ENCODE measurements around the gene ARHGEF37. TPM values are rescaled to one million over a fixed set of nuclear protein-coding genes. Genes with fewer than 3 reads are reported as not detected.

Gene ARHGEF37
- total RNA-seq, 1 experiment from 2014 or later, result 16.1 TPM

GRCh38 chr5:149639737-149640136, 58.4 kb downstream of the ARHGEF37 start:
- peaks cover 33% of the 10 kb centered on the region for H3K4me1 Mint-ChIP-seq (ENCODE audit: low read depth, unreplicated experiment)
- intact Hi-C loops (cut with micrococcal nuclease; ENCODE audit: unreplicated experiment), result loop anchor here (5.0 kb wide), 1 partner anchor 578 kb away; no protein-coding TSS in a partner anchor

GRCh38 chr5:149640350-149640999, 59.2 kb downstream of the ARHGEF37 start:
- no peaks in the 10 kb centered on the region for H3K36me3 Mint-ChIP-seq (ENCODE audit: insufficient read depth, unreplicated experiment)
- intact Hi-C loops (cut with micrococcal nuclease; ENCODE audit: unreplicated experiment), result no loop called here
- no peaks in the 10 kb centered on the region for H3K9me3 Mint-ChIP-seq (ENCODE audit: low read depth, unreplicated experiment)
- H3K4me1 Mint-ChIP-seq (ENCODE audit: low read depth, unreplicated experiment), result peaks cover 26% of the 10 kb centered on the region
- H3K4me3 Mint-ChIP-seq (ENCODE audit: low read depth, unreplicated experiment), result no peak overlapping the region
- H3K27ac Mint-ChIP-seq (ENCODE audit: unreplicated experiment), result no peak overlapping the region
- CTCF ChIA-PET, result interaction anchor here (1.1 to 1.9 kb wide), 7 partner anchors 8 to 193 kb away, joined by 3 to 6 read pairs (median 4); no protein-coding TSS in a partner anchor
- DNase-seq, result no peak
- no peak for TF ChIP-seq CTCF (IDR thresholded peaks at IDR 0.05; ENCODE audit: unreplicated experiment)
- H3K27me3 Mint-ChIP-seq (ENCODE audit: unreplicated experiment), result peaks cover 4% of the 10 kb centered on the region
- BruUV-seq (replicated peaks), result no TSS peak

More at GRCh38 chr5:149639737-149640136, 58.4 kb downstream of the ARHGEF37 start:
- Mint-ChIP-seq H3K9me3 (ENCODE audit: low read depth, unreplicated experiment) (no peaks in the 10 kb centered on the region), H3K27ac (ENCODE audit: unreplicated experiment) (no peak overlapping the region), H3K36me3 (ENCODE audit: insufficient read depth, unreplicated experiment) (peaks cover 4% of the 10 kb centered on the region), H3K27me3 (ENCODE audit: unreplicated experiment) (no peaks in the 10 kb centered on the region), H3K4me3 (ENCODE audit: low read depth, unreplicated experiment) (no peak overlapping the region)
- no peak for DNase-seq
- no peak for TF ChIP-seq CTCF (IDR thresholded peaks at IDR 0.05; ENCODE audit: unreplicated experiment)
- CTCF ChIA-PET, result interaction anchor here (1.1 to 1.9 kb wide), 3 partner anchors 14 to 194 kb away, joined by 4 to 6 read pairs (median 5); no protein-coding TSS in a partner anchor
- BruUV-seq (replicated peaks), result no TSS peak

GRCh38 chr5:149641000-149641576, 59.8 kb downstream of the ARHGEF37 start:
- TF ChIP-seq CTCF (IDR thresholded peaks at IDR 0.05; ENCODE audit: unreplicated experiment), result no peak
- no peaks in the 10 kb centered on the region for H3K36me3 Mint-ChIP-seq (ENCODE audit: insufficient read depth, unreplicated experiment)
- intact Hi-C loops (cut with micrococcal nuclease; ENCODE audit: unreplicated experiment), result no loop called here
- no peaks in the 10 kb centered on the region for H3K9me3 Mint-ChIP-seq (ENCODE audit: low read depth, unreplicated experiment)
- no TSS peak for BruUV-seq (replicated peaks)
- no peak overlapping the region for H3K27ac Mint-ChIP-seq (ENCODE audit: unreplicated experiment)
- DNase-seq, result peak; percentile 56
- CTCF ChIA-PET, result interaction anchor here (0.7 to 1.9 kb wide), 9 partner anchors 8 to 305 kb away, joined by 3 to 6 read pairs (median 4); no protein-coding TSS in a partner anchor
- H3K4me1 Mint-ChIP-seq (ENCODE audit: low read depth, unreplicated experiment), result peaks cover 27% of the 10 kb centered on the region
- peaks cover 8% of the 10 kb centered on the region for H3K27me3 Mint-ChIP-seq (ENCODE audit: unreplicated experiment)
- H3K4me3 Mint-ChIP-seq (ENCODE audit: low read depth, unreplicated experiment), result peak overlapping the region; percentile 41

GRCh38 chr5:149641600-149641999, 60.3 kb downstream of the ARHGEF37 start:
- Mint-ChIP-seq H3K36me3 (ENCODE audit: insufficient read depth, unreplicated experiment) (no peaks in the 10 kb centered on the region), H3K4me3 (ENCODE audit: low read depth, unreplicated experiment) (peak overlapping the region; percentile 41), H3K27me3 (ENCODE audit: unreplicated experiment) (peaks cover 8% of the 10 kb centered on the region), H3K27ac (ENCODE audit: unreplicated experiment) (no peak overlapping the region), H3K4me1 (ENCODE audit: low read depth, unreplicated experiment) (peaks cover 25% of the 10 kb centered on the region), H3K9me3 (ENCODE audit: low read depth, unreplicated experiment) (no peaks in the 10 kb centered on the region)
- TF ChIP-seq CTCF (IDR thresholded peaks at IDR 0.05; ENCODE audit: unreplicated experiment), result no peak
- no peak for DNase-seq
- intact Hi-C loops (cut with micrococcal nuclease; ENCODE audit: unreplicated experiment), result no loop called here
- BruUV-seq (replicated peaks), result no TSS peak
- CTCF ChIA-PET, result interaction anchor here (0.7 to 1.9 kb wide), 8 partner anchors 9 to 305 kb away, joined by 3 to 6 read pairs (median 4); no protein-coding TSS in a partner anchor

Data from Calu3 (cell line).